GM12878 (cell line): Measurements from ENCODE around the gene CEBPE. TPM values are rescaled to one million over a fixed set of nuclear protein-coding genes. Genes with fewer than 3 reads are reported as not detected.

Experiments
- ATAC-seq: fragments of 200-7000 bp; cut with Tn5 transposase; 3 replicates; pipeline ENCODE4 v1.9.1; 2020; ENCODE audit warnings: mild to moderate bottlenecking, moderate library complexity
- BruUV-seq: library from RNA; stranded (reverse); fragments of 400-500 nt; replicated peaks from 2 replicates; lab custom pipeline; 2021; lab: Mats Ljungman, UMichigan
- CTCF ChIA-PET: fragments of 300-600 bp; sonication (Branson Sonifier 250); formaldehyde crosslinking; extraction: SDS; loops from one replicate; lab custom pipeline; 2021; ENCODE audit warnings: inconsistent platforms; lab: Yijun Ruan, JAX
- POLR2A ChIA-PET: fragments of 350-600 bp; formaldehyde crosslinking; extraction: SDS; loops from one replicate; lab custom pipeline; 2021; ENCODE audit warnings: inconsistent platforms; lab: Charles Lee
- RAD21 ChIA-PET: fragments of 300-600 bp; sonication (Branson Sonifier 250); formaldehyde crosslinking; loops from one replicate; lab custom pipeline; 2023; ENCODE audit warnings: antibody characterized with exemption; ENCODE audit not compliant: unreplicated experiment; lab: Charles Lee
- SMC1A ChIA-PET: fragments of 300-600 bp; sonication (Branson Sonifier 250); formaldehyde crosslinking; loops from one replicate; lab custom pipeline; 2023; ENCODE audit not compliant: unreplicated experiment, uncharacterized antibody; lab: Charles Lee
- DNase-seq: peaks from one replicate; pipeline ENCODE4 v3.0.0-alpha.2; 2011; ENCODE audit warnings: low read depth, low spot score
- FAIRE-seq: peaks from 3 replicates; lab custom pipeline; 2011; peaks lifted over from hg19 to GRCh38; lab: Jason Lieb, UNC
- H2AFZ ChIP-seq: 2 replicates; pipeline ENCODE4 v1.6.0; 2011; ENCODE audit warnings: low read depth, low read length, control low read depth; ENCODE audit not compliant: control insufficient read depth
- H3K27ac ChIP-seq: 2 replicates; pipeline ENCODE4 v1.5.1; 2011; ENCODE audit warnings: control low read depth; ENCODE audit not compliant: control insufficient read depth, insufficient read depth
- H3K27me3 ChIP-seq, 2 experiments: replicated peaks in 1 of 2; 2 replicates each; pipeline versions ENCODE4 v1.6.0 to v1.6.1; 2011; ENCODE audit warnings: low read length in 1 of 2; ENCODE audit not compliant: control insufficient read depth in 2 of 2, insufficient read depth in 2 of 2
- H3K36me3 ChIP-seq, 2 experiments: 2 replicates each; pipeline ENCODE4 v1.5.1; 2011; ENCODE audit warnings: low read length in 1 of 2; ENCODE audit not compliant: control insufficient read depth in 2 of 2, insufficient read depth in 2 of 2
- H3K4me1 ChIP-seq: 2 replicates; pipeline ENCODE4 v1.6.1; 2011; ENCODE audit warnings: mild to moderate bottlenecking, low read length, moderate library complexity, mixed read lengths; ENCODE audit not compliant: control insufficient read depth, insufficient read depth
- H3K4me2 ChIP-seq: 2 replicates; pipeline ENCODE4 v1.6.0; 2011; ENCODE audit warnings: control low read depth; ENCODE audit not compliant: control insufficient read depth, insufficient read depth
- H3K4me3 ChIP-seq: fragments of 200-600 bp; sonication (generic); 2 replicates; pipeline ENCODE4 v1.5.1; 2016
- H3K79me2 ChIP-seq: 2 replicates; pipeline ENCODE4 v1.6.0; 2011; ENCODE audit warnings: low read length; ENCODE audit not compliant: control insufficient read depth, insufficient read depth
- H3K9ac ChIP-seq: 2 replicates; pipeline ENCODE4 v1.8.0; 2011; ENCODE audit warnings: low read length, control low read depth, mixed read lengths; ENCODE audit not compliant: control insufficient read depth, insufficient read depth
- H3K9me3 ChIP-seq: replicated peaks from 3 replicates; pipeline ENCODE4 v1.5.1; 2011; ENCODE audit warnings: mild to moderate bottlenecking, low read length; ENCODE audit not compliant: control insufficient read depth, insufficient read depth
- H4K20me1 ChIP-seq: 2 replicates; pipeline ENCODE4 v1.6.0; 2011; ENCODE audit not compliant: control insufficient read depth, insufficient read depth
- EP300 ChIP-seq, 2 experiments: fragments of 150-350 bp in 1 of 2; IDR thresholded peaks; 2 replicates each; pipeline ENCODE4 v1.6.1; 2011 to 2012; ENCODE audit warnings: low read depth in 2 of 2, low read length in 2 of 2, borderline replicate concordance in 1 of 2, improper control_type of control experiment in 1 of 2, inconsistent platforms in 1 of 2; ENCODE audit not compliant: control insufficient read depth in 1 of 2
- KDM1A ChIP-seq: fragments of 200-600 bp; sonication (generic); IDR thresholded peaks from 2 replicates; pipeline ENCODE4 v1.6.1; 2016; ENCODE audit warnings: borderline replicate concordance
- RBBP5 ChIP-seq: fragments of 200-600 bp; sonication (generic); conservative IDR thresholded peaks from 2 replicates; pipeline ENCODE4 v1.6.1; 2016
- WGBS: methylation state at CpG from one replicate; pipeline ENCODE4 v1.1.6; 2016; ENCODE audit warnings: low lambda C conversion rate; ENCODE audit not compliant: insufficient replicate concordance, insufficient coverage; ENCODE audit errors: missing lambda C conversion rate; 5-methylcytosine and 5-hydroxymethylcytosine counted together
- in situ Hi-C: fragments of 300-500 bp; cut with MboI; formaldehyde crosslinking; loops from 9 replicates; pipeline ENCODE4 v1.14.3; 2018; ENCODE audit warnings: mixed read lengths
- intact Hi-C: fragments of 100-400 bp; cut with micrococcal nuclease; formaldehyde crosslinking; loops from one replicate; pipeline ENCODE4 v1.14.2; 2022; ENCODE audit not compliant: unreplicated experiment
- polyA plus RNA-seq, 11 experiments: library from polyadenylated mRNA; depleted of rRNA in 4 of 11; unstranded in 6 of 11; stranded (reverse) in 5 of 11; fragments of >200 nt; fragmentation: Nextera tagmentation in 4 of 11; fragmentation: Illumina TruSeq in 1 of 11; extraction: Ambion mirVana in 4 of 11; extraction: Trizol in 1 of 11; gene quantifications; 1 replicate in 1 of 11; 2 replicates in 10 of 11; pipeline versions ENCODE4 v1.2.1 to v1.2.3, GENCODE V29; 2011 to 2016; ENCODE audit warnings: inconsistent platforms in 2 of 11, missing spikeins in 2 of 11, low read depth in 1 of 11
- total RNA-seq, 4 experiments: library from RNA; depleted of rRNA in 3 of 4; stranded (reverse); fragments of >200 nt in 3 of 4; fragmentation: Illumina TruSeq in 1 of 4; extraction: Trizol in 1 of 4; gene quantifications; 2 replicates each; pipeline versions ENCODE4 v1.2.1 to v1.2.3, GENCODE V29; 2013 to 2021
- TF ChIP-seq, protein P1 (sequence below): IDR thresholded peaks from 2 replicates; pipeline ENCODE4 v1.6.1; 2011; ENCODE audit warnings: mild to moderate bottlenecking, low read depth, low read length, moderate library complexity; ENCODE audit not compliant: insufficient replicate concordance

CEBPE gene
- total and polyA plus RNA-seq, 10 of the 15 experiments (the other 5 are each of a cell fraction or from before 2014, with no cell fraction given) = 0.09 to 0.45 (median 0.24) TPM; not detected in 7

DNA sequence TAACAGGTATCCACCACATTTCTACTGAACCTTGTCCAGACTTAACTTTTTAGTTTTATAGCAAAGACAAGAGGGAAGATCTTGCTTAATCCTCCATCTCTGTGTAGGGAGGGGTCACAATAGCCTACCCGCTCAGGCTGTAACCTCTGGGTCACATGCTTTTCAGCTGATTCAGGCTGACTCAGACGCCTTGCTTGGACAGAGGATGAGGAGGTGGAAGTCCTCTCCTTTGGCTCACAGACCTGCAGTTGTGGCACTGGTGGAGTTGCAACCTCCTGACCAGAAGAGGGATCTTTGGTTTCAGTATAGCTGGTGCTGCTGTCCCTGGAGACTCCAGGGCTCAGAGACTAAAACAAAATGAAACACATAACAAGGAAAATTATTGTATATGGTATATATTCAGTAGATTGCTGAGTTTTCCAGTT, 40.4 kb downstream of the CEBPE start:
- Histone ChIP-seq H3K9me3 (no peaks in the 10 kb centered on the region), H3K4me3 (no peak overlapping the region), H3K79me2 (no peaks in the 10 kb centered on the region), H3K4me1 (no peaks in the 10 kb centered on the region), H3K9ac (no peak overlapping the region), H3K36me3 (peaks cover 25 to 59% of the 10 kb centered on the region in 2 experiments), H3K27me3 (no peaks in the 10 kb centered on the region), H3K27ac (no peak overlapping the region; the same call in 1 of the 2 replicates), H3K4me2 (no peak overlapping the region), H2AFZ (no peak overlapping the region), H4K20me1 (no peaks in the 10 kb centered on the region)
- no peak for ATAC-seq
- intact Hi-C loops = no loop called here
- TF ChIP-seq, protein P1, sequence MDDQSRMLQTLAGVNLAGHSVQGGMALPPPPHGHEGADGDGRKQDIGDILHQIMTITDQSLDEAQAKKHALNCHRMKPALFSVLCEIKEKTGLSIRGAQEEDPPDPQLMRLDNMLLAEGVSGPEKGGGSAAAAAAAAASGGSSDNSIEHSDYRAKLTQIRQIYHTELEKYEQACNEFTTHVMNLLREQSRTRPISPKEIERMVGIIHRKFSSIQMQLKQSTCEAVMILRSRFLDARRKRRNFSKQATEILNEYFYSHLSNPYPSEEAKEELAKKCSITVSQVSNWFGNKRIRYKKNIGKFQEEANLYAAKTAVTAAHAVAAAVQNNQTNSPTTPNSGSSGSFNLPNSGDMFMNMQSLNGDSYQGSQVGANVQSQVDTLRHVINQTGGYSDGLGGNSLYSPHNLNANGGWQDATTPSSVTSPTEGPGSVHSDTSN = no peak
- TF ChIP-seq EP300 (IDR thresholded peaks at IDR 0.05; ENCODE audit: borderline replicate concordance in 1 of 2, control insufficient read depth in 1 of 2, low read depth in 2 of 2, low read length in 2 of 2) (no peak), RBBP5 (no peak), KDM1A (no peak)
- 68% methylated on average over 2 of the region's 2 CpGs for WGBS
- in situ Hi-C loops = no loop called here
- ChIA-PET CTCF (interaction anchor here (1.4 to 7.5 kb wide), 9 partner anchors 8 to 92 kb away, joined by 3 to 80 read pairs (median 20); partner anchors contain the start of genes ACIN1 and C14orf119), SMC1A (interaction anchor here (0.8 kb wide), 1 partner anchor 10 kb away, joined by 3 read pairs; no protein-coding TSS in a partner anchor), RAD21 (interaction anchor here (3.2 kb wide), 1 partner anchor 42 kb away, joined by 13 read pairs; no protein-coding TSS in a partner anchor), POLR2A (interaction anchor here (1.5 kb wide), 1 partner anchor 10 kb away, joined by 4 read pairs; no protein-coding TSS in a partner anchor)
- BruUV-seq = no TSS peak
- FAIRE-seq = no peak
- DNase-seq = no peak
